ENCODE results near the gene SPRN.

Gene SPRN

DNA sequence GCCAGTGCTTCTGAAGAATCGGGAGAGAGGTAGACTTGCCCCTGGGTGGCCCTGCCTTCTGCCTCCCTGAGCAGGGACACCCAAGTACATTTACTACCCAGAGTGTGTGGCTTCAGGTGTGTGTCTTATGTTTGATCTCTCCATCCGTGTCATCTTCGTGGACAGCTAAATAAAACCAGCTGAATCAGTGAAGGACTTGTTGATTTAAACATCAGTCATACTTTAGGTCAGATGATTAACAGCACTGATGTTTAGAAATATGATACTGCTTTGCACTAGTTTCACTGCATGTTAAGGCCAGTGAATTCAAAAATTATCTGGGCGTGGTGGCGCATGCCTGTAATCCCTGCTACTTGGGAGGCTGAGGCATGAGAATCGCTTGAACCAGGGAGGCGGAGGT, 26.5 kb downstream of the SPRN start:
- no peak overlapping the region for H3K27ac ChIP-seq
- peaks cover 73% of the 10 kb centered on the region for H4K20me1 ChIP-seq
- H3K9ac ChIP-seq: no peak overlapping the region
- peaks cover 33% of the 10 kb centered on the region for H3K4me1 ChIP-seq
- H3K9me3 ChIP-seq: no peaks in the 10 kb centered on the region
- no peaks in the 10 kb centered on the region for H3K27me3 ChIP-seq
- TF ChIP-seq Cebpa-rat (IDR thresholded peaks at IDR 0.05): no peak
- H3K36me3 ChIP-seq: peaks cover 76% of the 10 kb centered on the region
- no peak overlapping the region for H3K4me3 ChIP-seq
- H3K4me2 ChIP-seq: no peak overlapping the region

DNA sequence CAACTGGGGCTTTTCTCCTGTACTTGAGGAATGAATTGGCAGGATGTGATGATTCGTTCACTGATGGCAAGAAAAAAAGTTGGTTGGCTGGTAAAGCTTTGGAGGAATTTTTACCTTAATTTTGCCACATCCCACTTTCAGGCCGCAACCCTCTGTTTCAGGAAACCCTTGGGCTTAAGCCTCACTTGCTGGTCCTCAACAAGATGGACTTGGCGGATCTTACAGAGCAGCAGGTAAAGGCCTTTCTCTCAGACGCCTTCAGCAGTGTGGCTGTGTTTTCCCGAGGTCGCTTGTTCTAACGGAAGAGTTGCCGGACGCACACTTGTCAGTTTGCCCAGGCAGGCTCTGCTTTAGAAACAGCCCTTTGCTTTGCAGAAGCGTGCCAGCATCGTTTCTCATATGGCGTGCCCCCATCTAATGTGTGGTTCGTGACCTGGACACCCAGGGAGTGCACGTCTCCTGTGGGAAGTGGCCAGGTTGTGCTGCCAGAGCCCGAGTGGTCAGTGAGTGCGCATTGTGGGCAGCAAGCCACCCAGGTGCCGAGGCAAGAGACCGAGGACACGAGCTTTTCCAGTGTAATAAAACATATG, 28.3 kb downstream of the SPRN start:
- H3K9me3 ChIP-seq: no peaks in the 10 kb centered on the region
- H4K20me1 ChIP-seq: peaks cover 58% of the 10 kb centered on the region
- peaks cover 51% of the 10 kb centered on the region for H3K4me1 ChIP-seq
- no peaks in the 10 kb centered on the region for H3K27me3 ChIP-seq
- peak overlapping the region; percentile 97; the same call in 1 of the 2 replicates for H3K9ac ChIP-seq
- H3K27ac ChIP-seq: no peak overlapping the region
- H3K36me3 ChIP-seq: peaks cover 64% of the 10 kb centered on the region
- TF ChIP-seq Cebpa-rat (IDR thresholded peaks at IDR 0.05): no peak
- no peak overlapping the region for H3K4me3 ChIP-seq
- H3K4me2 ChIP-seq: peak overlapping the region; percentile 10

DNA sequence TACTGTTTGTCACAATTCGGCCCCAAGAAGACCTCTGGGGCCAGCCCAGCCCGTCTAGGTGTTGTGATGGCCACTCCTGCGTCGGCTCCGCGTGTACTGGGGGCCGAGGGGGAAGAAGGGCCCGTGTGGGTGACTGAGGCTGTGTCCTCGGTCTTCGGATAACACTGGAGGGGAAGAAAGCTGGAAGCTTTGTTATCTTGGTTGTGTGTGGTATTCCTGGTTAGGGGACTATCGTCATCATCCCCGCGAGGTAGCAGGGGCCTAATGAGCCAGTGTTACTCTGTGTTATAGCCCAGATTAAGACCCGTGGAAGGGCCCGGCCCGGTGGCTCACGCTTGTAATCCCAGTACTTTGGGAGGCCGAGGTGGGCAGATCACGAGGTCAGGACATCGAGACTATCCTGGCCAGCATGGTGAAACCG, 29.6 kb downstream of the SPRN start:
- Histone ChIP-seq H3K4me3 (peak overlapping the region; percentile 93), H3K9ac (peak overlapping the region; percentile 97), H3K36me3 (peaks cover 51% of the 10 kb centered on the region), H3K27ac (peak overlapping the region; percentile 98), H3K27me3 (no peaks in the 10 kb centered on the region), H3K9me3 (no peaks in the 10 kb centered on the region), H4K20me1 (peaks cover 45% of the 10 kb centered on the region), H3K4me2 (peak overlapping the region; percentile 94), H3K4me1 (peaks cover 62% of the 10 kb centered on the region)
- no peak for TF ChIP-seq Cebpa-rat (IDR thresholded peaks at IDR 0.05)

DNA sequence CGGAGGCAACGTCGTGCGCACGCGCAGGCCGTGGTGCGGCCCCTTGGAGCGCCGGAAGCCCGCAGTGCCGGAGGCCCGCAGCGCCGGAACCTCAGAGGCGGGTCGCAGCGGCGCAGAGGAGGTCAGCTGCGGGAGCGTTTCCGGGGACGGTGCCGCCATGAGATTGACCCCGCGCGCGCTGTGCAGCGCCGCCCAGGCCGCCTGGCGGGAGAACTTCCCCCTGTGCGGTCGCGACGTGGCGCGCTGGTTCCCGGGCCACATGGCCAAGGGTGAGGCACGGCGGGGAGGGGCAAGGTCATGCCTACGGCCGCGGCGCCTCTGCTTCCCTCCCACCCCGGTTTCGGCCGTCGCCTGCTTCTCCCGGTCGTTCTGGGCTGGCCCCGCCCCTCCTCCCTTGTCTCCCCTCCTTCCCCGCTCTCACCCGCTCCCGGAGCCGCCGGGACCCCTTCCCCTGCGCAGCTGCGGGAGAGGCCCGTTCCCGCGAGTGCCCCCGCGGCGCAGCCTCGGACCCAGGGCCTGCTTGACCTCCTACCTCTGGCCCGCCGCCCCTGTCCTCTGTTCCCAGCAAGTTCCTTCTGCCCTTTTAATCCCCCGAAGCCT, 30.3 kb downstream of the SPRN start, which contains the start of gene MTG1:
Gene MTG1, plus strand, starts transcription at position 94 of the 600 bp plus-strand sequence. Its CDS starts 64 bp downstream, at position 158.
- TF ChIP-seq Cebpa-rat (IDR thresholded peaks at IDR 0.05): no peak
- no peaks in the 10 kb centered on the region for H3K9me3 ChIP-seq
- peaks cover 45% of the 10 kb centered on the region for H3K36me3 ChIP-seq

DNA sequence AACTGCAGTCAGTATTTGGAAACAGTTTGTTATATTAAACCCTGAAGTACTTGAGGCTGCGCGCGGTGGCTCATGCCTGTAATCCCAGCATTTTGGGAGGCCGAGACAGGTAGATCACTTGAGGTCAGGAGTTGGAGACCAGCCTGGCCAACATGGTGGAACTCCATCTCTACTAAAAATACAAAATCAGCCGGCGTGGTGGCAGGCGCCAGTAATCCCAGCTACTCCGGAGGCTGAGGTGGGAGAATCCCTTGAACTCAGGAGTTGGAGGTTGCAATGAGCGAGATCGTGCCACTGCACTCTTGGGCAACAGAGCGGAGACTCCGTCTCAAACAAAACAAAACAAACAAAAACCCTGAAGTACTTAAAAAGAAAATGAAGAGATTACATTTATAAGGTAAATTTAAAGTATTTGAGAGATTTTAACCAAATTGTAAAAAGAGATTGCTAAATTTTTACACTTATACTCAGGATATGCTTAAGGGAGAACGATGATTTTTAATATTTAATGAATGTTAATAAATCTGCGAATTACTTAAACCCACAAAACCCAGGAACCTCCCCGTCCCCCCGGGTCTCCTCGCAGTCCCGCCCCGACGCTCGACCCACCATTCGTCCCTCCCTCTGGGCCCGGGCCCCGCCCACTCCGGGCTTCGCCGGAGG, 30.9 kb downstream of the SPRN start:
- Histone ChIP-seq H3K27me3 (no peaks in the 10 kb centered on the region), H3K4me2 (peak overlapping the region; percentile 94), H3K4me1 (peaks cover 63% of the 10 kb centered on the region), H3K9ac (peak overlapping the region; percentile 97), H4K20me1 (peaks cover 32% of the 10 kb centered on the region), H3K27ac (peak overlapping the region; percentile 98), H3K4me3 (peak overlapping the region; percentile 93), H3K9me3 (no peaks in the 10 kb centered on the region), H3K36me3 (peaks cover 38% of the 10 kb centered on the region)
- no peak for TF ChIP-seq Cebpa-rat (IDR thresholded peaks at IDR 0.05)

More for the DNA sequence above, 30.3 kb downstream of the SPRN start, which contains the start of gene MTG1:
- Histone ChIP-seq H3K4me1 (peaks cover 62% of the 10 kb centered on the region), H4K20me1 (peaks cover 39% of the 10 kb centered on the region), H3K27me3 (no peaks in the 10 kb centered on the region), H3K4me3 (peak within 1 kb of the TSS; percentile 93), H3K9ac (peak within 1 kb of the TSS; percentile 97), H3K4me2 (peak within 1 kb of the TSS; percentile 94), H3K27ac (peak within 1 kb of the TSS; percentile 98)

DNA sequence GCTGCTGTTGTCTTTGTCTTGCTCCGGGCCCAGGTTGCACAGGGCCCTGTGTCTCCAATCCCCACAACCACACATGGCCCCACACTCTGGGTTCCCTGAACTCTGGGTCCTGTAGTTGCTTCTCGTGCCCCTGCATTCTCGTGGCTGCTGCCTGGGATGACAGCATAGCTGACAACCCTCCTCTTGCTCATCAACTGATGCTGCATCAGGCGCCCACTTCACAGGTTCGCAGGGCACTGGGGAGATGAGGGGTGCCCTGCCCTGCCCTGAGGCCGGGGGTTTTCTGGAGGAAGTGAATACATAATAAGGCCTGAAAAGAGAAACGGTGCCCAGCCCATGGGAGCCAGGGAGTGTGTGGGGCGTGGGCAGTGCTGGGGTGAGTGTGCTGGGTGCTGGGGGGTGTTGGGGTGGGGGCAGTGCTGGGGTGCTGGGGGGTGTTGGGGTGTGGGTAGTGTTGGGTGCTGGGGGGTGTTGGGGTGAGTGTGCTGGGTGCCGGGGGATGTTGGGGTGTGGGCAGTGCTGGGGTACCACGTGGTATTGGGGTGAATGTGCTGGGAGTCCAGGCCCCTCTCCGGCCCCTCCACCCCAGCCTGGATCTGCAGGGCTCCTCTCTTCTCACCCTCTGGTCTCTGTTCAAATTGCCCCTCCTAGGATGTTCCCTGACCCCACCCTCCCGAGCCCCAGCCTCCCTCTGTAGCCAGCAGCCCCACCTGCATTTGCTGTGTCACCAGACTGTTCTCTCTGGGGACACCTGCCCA, 32.5 kb downstream of the SPRN start:
- no peak for TF ChIP-seq Cebpa-rat (IDR thresholded peaks at IDR 0.05)
- no peaks in the 10 kb centered on the region for H3K27me3 ChIP-seq
- peak overlapping the region; percentile 45 for H3K9ac ChIP-seq
- no peak overlapping the region for H3K4me3 ChIP-seq
- H3K9me3 ChIP-seq: no peaks in the 10 kb centered on the region
- H4K20me1 ChIP-seq: peaks cover 19% of the 10 kb centered on the region
- peak overlapping the region; percentile 94 for H3K4me2 ChIP-seq
- peaks cover 22% of the 10 kb centered on the region for H3K36me3 ChIP-seq
- H3K4me1 ChIP-seq: peaks cover 76% of the 10 kb centered on the region
- peak overlapping the region; percentile 94 for H3K27ac ChIP-seq

DNA sequence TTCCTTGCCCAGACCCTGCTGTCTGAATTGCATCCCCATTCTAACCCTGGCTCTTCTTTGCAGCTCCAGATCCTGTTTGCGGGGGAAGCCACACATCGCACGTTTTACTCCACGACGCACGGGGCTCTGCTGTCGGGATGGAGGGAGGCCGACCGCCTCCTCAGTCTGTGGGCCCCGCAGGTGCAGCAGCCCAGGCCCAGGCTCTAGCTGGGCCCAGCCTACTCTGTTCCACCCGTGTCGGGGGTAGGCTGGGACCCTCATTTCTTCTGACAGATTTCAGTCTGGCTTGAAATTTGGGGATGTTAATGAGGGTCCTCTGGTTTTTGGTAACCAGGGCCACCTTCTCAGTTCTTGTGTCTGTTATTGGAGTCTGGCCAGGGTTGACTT, 33.2 kb downstream of the SPRN start:
- no peak for TF ChIP-seq Cebpa-rat (IDR thresholded peaks at IDR 0.05)
- H4K20me1 ChIP-seq: peaks cover 12% of the 10 kb centered on the region; the same call in 1 of the 2 replicates
- H3K4me1 ChIP-seq: peaks cover 73% of the 10 kb centered on the region
- no peak overlapping the region for H3K4me3 ChIP-seq
- H3K36me3 ChIP-seq: peaks cover 15% of the 10 kb centered on the region
- peak overlapping the region; percentile 45 for H3K9ac ChIP-seq
- H3K4me2 ChIP-seq: peak overlapping the region; percentile 94
- H3K27me3 ChIP-seq: no peaks in the 10 kb centered on the region
- no peaks in the 10 kb centered on the region for H3K9me3 ChIP-seq
- peak overlapping the region; percentile 94 for H3K27ac ChIP-seq

DNA sequence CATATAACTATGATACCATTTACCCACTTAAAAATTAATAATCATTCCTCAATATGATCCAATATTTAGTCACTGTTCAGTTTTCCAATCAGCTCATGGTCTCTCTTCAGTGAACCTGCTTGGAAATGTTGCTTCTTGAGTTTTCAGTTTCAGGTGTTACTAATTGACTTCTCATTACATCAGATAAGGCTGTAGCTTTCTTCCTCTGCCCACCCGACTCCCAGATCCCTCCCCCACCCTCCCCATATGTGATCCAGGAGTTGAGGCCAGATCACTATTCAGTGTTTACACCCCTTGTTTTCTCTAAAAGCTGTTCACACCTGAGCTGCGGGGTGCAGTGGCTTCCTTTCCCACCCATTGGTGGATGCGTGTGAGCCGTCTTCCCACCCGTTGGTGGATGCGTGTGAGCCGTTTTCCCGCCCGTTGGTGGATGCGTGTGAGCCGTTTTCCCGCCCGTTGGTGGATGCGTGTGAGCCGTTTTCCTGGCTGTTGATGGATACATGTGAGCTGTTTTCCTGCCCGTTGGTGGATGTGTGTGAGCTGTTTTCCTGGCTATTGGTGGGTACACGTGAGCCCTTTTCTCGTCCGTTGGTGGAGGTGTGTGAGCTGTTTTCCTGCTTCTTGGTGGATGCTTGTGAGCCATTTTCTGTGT, 33.7 kb downstream of the SPRN start:
- Histone ChIP-seq H3K4me2 (peak overlapping the region; percentile 94), H3K4me3 (peak overlapping the region; percentile 71), H3K27ac (peak overlapping the region; percentile 94)

More for the DNA sequence above, 33.7 kb downstream of the SPRN start:
- no peaks in the 10 kb centered on the region for H3K27me3 ChIP-seq
- peaks cover 68% of the 10 kb centered on the region for H3K4me1 ChIP-seq
- H3K9me3 ChIP-seq: no peaks in the 10 kb centered on the region
- peak overlapping the region; percentile 68 for H3K9ac ChIP-seq
- peaks cover 10% of the 10 kb centered on the region for H3K36me3 ChIP-seq
- TF ChIP-seq Cebpa-rat (IDR thresholded peaks at IDR 0.05): no peak
- H4K20me1 ChIP-seq: 0 out of 2 replicates have a peak, but pooled peaks cover 9% of the 10 kb centered on the region
